Fibroblast of lung (primary cell): Measurements from ENCODE around the gene TLE5. TPM values are rescaled to one million over a fixed set of nuclear protein-coding genes. Genes with fewer than 3 reads are reported as not detected.

ENCODE experiments used
- DNase-seq, 2 donors: peaks; one replicate each; pipeline versions ENCODE4 v3.0.0 to v3.0.0-alpha.2; 2010; ENCODE audit warnings: low read depth in 2 of 2
- H2AFZ ChIP-seq: 2 replicates; pipeline ENCODE4 v1.5.1; 2012; ENCODE audit warnings: low read length, control low read depth, inconsistent platforms
- H3K27ac ChIP-seq: 2 replicates; pipeline ENCODE4 v1.5.1; 2011; ENCODE audit warnings: low read length, control low read depth; ENCODE audit not compliant: insufficient read depth
- H3K27me3 ChIP-seq: 2 replicates; pipeline ENCODE4 v1.5.1; 2011; ENCODE audit warnings: mild to moderate bottlenecking, low read length; ENCODE audit not compliant: control insufficient read depth, insufficient read depth
- H3K36me3 ChIP-seq: 2 replicates; pipeline ENCODE4 v1.5.1; 2011; ENCODE audit warnings: low read length; ENCODE audit not compliant: control insufficient read depth, insufficient read depth
- H3K4me1 ChIP-seq: 2 replicates; pipeline ENCODE4 v1.5.1; 2011; ENCODE audit warnings: low read length; ENCODE audit not compliant: control insufficient read depth, insufficient read depth; ENCODE audit errors: extremely low read depth
- H3K4me2 ChIP-seq: 2 replicates; pipeline ENCODE4 v1.5.1; 2011; ENCODE audit warnings: low read length, control low read depth; ENCODE audit not compliant: insufficient read depth; ENCODE audit errors: extremely low read depth
- H3K4me3 ChIP-seq, 4 experiments: fragments of 200-600 bp in 1 of 4; sonication (generic) in 1 of 4; replicated peaks in 1 of 4; 2 replicates each; pipeline ENCODE4 v1.5.1; 2011 to 2016; ENCODE audit warnings: low read length in 4 of 4, low read depth in 3 of 4, mild to moderate bottlenecking in 3 of 4, control low read depth in 2 of 4, inconsistent platforms in 1 of 4, mixed read lengths in 1 of 4; ENCODE audit not compliant: insufficient read depth in 1 of 4; ENCODE audit errors: control extremely low read depth in 1 of 4
- H3K79me2 ChIP-seq: 2 replicates; pipeline ENCODE4 v1.5.1; 2012; ENCODE audit warnings: mild to moderate bottlenecking, low read length, inconsistent platforms; ENCODE audit not compliant: control insufficient read depth, insufficient read depth
- H3K9ac ChIP-seq: 2 replicates; pipeline ENCODE4 v1.5.1; 2011; ENCODE audit warnings: mild to moderate bottlenecking, low read length, control low read depth; ENCODE audit not compliant: insufficient read depth
- H3K9me3 ChIP-seq: 2 replicates; pipeline ENCODE4 v1.5.1; 2012; ENCODE audit warnings: low read depth, low read length; ENCODE audit not compliant: control insufficient read depth, insufficient read depth
- H4K20me1 ChIP-seq: 2 replicates; pipeline ENCODE4 v1.5.1; 2011; ENCODE audit warnings: low read length; ENCODE audit not compliant: control insufficient read depth, insufficient read depth; ENCODE audit errors: extremely low read depth
- EZH2 ChIP-seq: IDR thresholded peaks from 2 replicates; pipeline ENCODE4 v1.5.1; 2012; ENCODE audit warnings: low read length, control low read depth, mild to moderate bottlenecking; ENCODE audit errors: missing control alignments
- polyA plus RNA-seq, 2 donors: library from polyadenylated mRNA; depleted of rRNA in 1 of 2; stranded (reverse) in 1 of 2; unstranded in 1 of 2; fragments of >200 nt; gene quantifications; 2 replicates each; pipeline ENCODE4 v1.2.1, GENCODE V29; 2011 to 2012; ENCODE audit warnings: missing spikeins in 1 of 2
- total RNA-seq: library from RNA; depleted of rRNA; stranded (reverse); fragments of >200 nt; gene quantifications from 2 replicates; pipeline ENCODE4 v1.2.1, GENCODE V29; 2014
- TF ChIP-seq, protein P1 (sequence below), 2 donors: IDR thresholded peaks in 1 of 2; conservative IDR thresholded peaks in 1 of 2; 1 replicate in 1 of 2; 2 replicates in 1 of 2; pipeline ENCODE4 v1.5.1; 2011 to 2012; ENCODE audit warnings: low read length in 2 of 2, control low read depth in 1 of 2, inconsistent platforms in 1 of 2, low read depth in 1 of 2, mild to moderate bottlenecking in 1 of 2

The TLE5 gene
- total and polyA plus RNA-seq, 2 donors (not counting 1 experiment from before 2014, with no cell fraction given), result 173 to 319 TPM

GRCh38 chr19:3036119-3036976 is 25.9 kb downstream of the TLE5 start:
- Histone ChIP-seq H2AFZ (peak overlapping the region; percentile 74), H3K4me2 (peak overlapping the region; percentile 83), H3K27me3 (peaks cover 3% of the 10 kb centered on the region), H3K9ac (peak overlapping the region; percentile 46), H3K36me3 (no peaks in the 10 kb centered on the region), H3K4me3 (peak overlapping the region; percentile 36 to 66 (median 62)), H3K27ac (peak overlapping the region; percentile 63), H3K4me1 (peaks cover 12% of the 10 kb centered on the region), H3K79me2 (no peaks in the 10 kb centered on the region), H4K20me1 (no peaks in the 10 kb centered on the region), H3K9me3 (no peaks in the 10 kb centered on the region)
- TF ChIP-seq, protein P1, sequence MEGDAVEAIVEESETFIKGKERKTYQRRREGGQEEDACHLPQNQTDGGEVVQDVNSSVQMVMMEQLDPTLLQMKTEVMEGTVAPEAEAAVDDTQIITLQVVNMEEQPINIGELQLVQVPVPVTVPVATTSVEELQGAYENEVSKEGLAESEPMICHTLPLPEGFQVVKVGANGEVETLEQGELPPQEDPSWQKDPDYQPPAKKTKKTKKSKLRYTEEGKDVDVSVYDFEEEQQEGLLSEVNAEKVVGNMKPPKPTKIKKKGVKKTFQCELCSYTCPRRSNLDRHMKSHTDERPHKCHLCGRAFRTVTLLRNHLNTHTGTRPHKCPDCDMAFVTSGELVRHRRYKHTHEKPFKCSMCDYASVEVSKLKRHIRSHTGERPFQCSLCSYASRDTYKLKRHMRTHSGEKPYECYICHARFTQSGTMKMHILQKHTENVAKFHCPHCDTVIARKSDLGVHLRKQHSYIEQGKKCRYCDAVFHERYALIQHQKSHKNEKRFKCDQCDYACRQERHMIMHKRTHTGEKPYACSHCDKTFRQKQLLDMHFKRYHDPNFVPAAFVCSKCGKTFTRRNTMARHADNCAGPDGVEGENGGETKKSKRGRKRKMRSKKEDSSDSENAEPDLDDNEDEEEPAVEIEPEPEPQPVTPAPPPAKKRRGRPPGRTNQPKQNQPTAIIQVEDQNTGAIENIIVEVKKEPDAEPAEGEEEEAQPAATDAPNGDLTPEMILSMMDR (conservative IDR thresholded peaks at IDR 0.05 in 1 of 2, IDR thresholded peaks at IDR 0.05 in 1 of 2; ENCODE audit: low read depth in 1 of 2, low read length in 2 of 2), result peak in 1 of 2 donors; percentile 11
- no peak for TF ChIP-seq EZH2
- DNase-seq, result peak; percentile 86 to 92

DNA sequence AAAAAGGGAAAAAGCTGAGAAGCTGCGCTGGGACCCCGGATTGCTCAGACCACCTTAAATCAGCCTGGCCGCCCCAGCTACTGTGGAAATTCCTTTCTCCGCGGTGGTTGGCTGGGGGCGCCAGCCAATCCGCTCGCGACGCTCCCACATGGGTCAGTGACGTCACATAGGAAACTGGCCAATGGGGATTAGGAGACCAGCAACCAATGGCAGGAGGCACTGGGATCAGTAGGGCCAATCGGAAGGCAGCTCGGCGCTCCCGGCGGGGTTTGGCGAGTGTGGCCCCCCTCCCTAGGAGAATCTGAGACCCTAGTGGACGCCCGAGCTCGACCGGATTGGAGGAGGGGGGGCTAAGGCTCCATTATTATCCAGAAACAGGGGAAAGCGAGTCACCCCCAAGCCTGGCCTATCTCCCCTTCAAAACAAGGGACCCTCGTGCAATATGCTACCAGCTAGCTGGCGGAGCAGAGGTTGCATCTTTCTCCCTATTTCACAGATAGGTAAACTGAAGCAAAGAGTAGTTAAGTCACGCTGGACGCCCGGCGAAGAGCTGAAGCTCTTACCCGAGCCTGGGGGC is 26.7 kb downstream of the TLE5 start:
- no peak for TF ChIP-seq EZH2
- TF ChIP-seq, protein P1 (conservative IDR thresholded peaks at IDR 0.05 in 1 of 2, IDR thresholded peaks at IDR 0.05 in 1 of 2; ENCODE audit: low read depth in 1 of 2, low read length in 2 of 2), result no peak
- Histone ChIP-seq H3K27ac (peak overlapping the region; percentile 63), H3K4me1 (peaks cover 12% of the 10 kb centered on the region), H3K9me3 (no peaks in the 10 kb centered on the region), H4K20me1 (no peaks in the 10 kb centered on the region), H3K9ac (no peak overlapping the region), H3K36me3 (no peaks in the 10 kb centered on the region), H3K79me2 (no peaks in the 10 kb centered on the region), H2AFZ (peak overlapping the region; percentile 74), H3K4me3 (peak overlapping the region; percentile 52 to 72 (median 63)), H3K27me3 (peaks cover 4% of the 10 kb centered on the region), H3K4me2 (peak overlapping the region; percentile 94)
- peak; percentile 99 for DNase-seq
